H9 (cell line): ENCODE data around the gene SFN. TPM values are rescaled to one million over a fixed set of nuclear protein-coding genes. Genes with fewer than 3 reads are reported as not detected.

Experiments used
- DNase-seq: peaks from one replicate; pipeline ENCODE4 v3.0.0-alpha.2; 2017
- H2AFZ ChIP-seq: one replicate; pipeline ENCODE4 v1.6.1; 2013; ENCODE audit warnings: mild to moderate bottlenecking, low read length, control low read depth, moderate library complexity
- H2AK5ac ChIP-seq: 2 replicates; pipeline ENCODE4 v1.6.1; 2013; ENCODE audit warnings: low read length, control low read depth, mixed read lengths; ENCODE audit not compliant: insufficient read length
- H2BK120ac ChIP-seq: one replicate; pipeline ENCODE4 v1.6.1; 2013; ENCODE audit warnings: low read depth, mild to moderate bottlenecking, low read length, control low read depth, inconsistent platforms; ENCODE audit not compliant: poor library complexity, severe bottlenecking
- H2BK12ac ChIP-seq: 2 replicates; pipeline ENCODE4 v1.6.1; 2013; ENCODE audit warnings: low read length, control low read depth, mixed read lengths, low read depth; ENCODE audit not compliant: insufficient read length
- H2BK15ac ChIP-seq: 2 replicates; pipeline ENCODE4 v1.6.1; 2013; ENCODE audit warnings: low read depth, low read length, control low read depth
- H2BK20ac ChIP-seq: one replicate; pipeline ENCODE4 v1.6.1; 2013; ENCODE audit warnings: low read depth, mild to moderate bottlenecking, low read length, control low read depth, inconsistent platforms; ENCODE audit not compliant: poor library complexity, severe bottlenecking
- H2BK5ac ChIP-seq: 2 replicates; pipeline ENCODE4 v1.6.1; 2013; ENCODE audit warnings: low read length, control low read depth, mixed read lengths; ENCODE audit not compliant: insufficient read length
- H3K14ac ChIP-seq: 2 replicates; pipeline ENCODE4 v1.6.1; 2013; ENCODE audit warnings: low read length, control low read depth; ENCODE audit not compliant: insufficient read depth
- H3K18ac ChIP-seq: 2 replicates; pipeline ENCODE4 v1.6.1; 2013; ENCODE audit warnings: low read depth, mild to moderate bottlenecking, mixed read lengths, low read length, control low read depth; ENCODE audit not compliant: insufficient read length
- H3K23ac ChIP-seq: 2 replicates; pipeline ENCODE4 v1.6.1; 2013; ENCODE audit warnings: low read length, control low read depth, mixed read lengths, low read depth; ENCODE audit not compliant: insufficient read length
- H3K23me2 ChIP-seq: 2 replicates; pipeline ENCODE4 v1.6.1; 2013; ENCODE audit warnings: low read depth, mild to moderate bottlenecking, mixed read lengths, low read length, control low read depth; ENCODE audit not compliant: insufficient read length, poor library complexity, severe bottlenecking
- H3K27ac ChIP-seq: 2 replicates; pipeline ENCODE4 v1.5.1; 2013; ENCODE audit warnings: low read length, control low read depth, mixed read lengths, low read depth; ENCODE audit not compliant: insufficient read length
- H3K27me3 ChIP-seq: 2 replicates; pipeline ENCODE4 v1.6.1; 2013; ENCODE audit warnings: low read length, control low read depth, inconsistent platforms; ENCODE audit not compliant: insufficient read depth
- H3K4ac ChIP-seq: 2 replicates; pipeline ENCODE4 v1.6.1; 2013; ENCODE audit warnings: low read depth, mild to moderate bottlenecking, control low read depth, inconsistent platforms, low read length, moderate library complexity
- H3K4me1 ChIP-seq: 2 replicates; pipeline ENCODE4 v1.6.1; 2013; ENCODE audit warnings: low read length, control low read depth, inconsistent platforms; ENCODE audit not compliant: insufficient read depth
- H3K4me2 ChIP-seq: 2 replicates; pipeline ENCODE4 v1.6.1; 2013; ENCODE audit warnings: low read length, control low read depth, mixed read lengths; ENCODE audit not compliant: insufficient read length, insufficient read depth
- H3K56ac ChIP-seq: 2 replicates; pipeline ENCODE4 v1.6.1; 2013; ENCODE audit warnings: low read depth, mild to moderate bottlenecking, mixed read lengths, low read length, control low read depth; ENCODE audit not compliant: insufficient read length
- H3K79me1 ChIP-seq: 2 replicates; pipeline ENCODE4 v1.6.1; 2013; ENCODE audit warnings: low read depth, mild to moderate bottlenecking, moderate library complexity, low read length, control low read depth, inconsistent platforms; ENCODE audit not compliant: insufficient read depth, poor library complexity, severe bottlenecking
- H3K79me2 ChIP-seq: 2 replicates; pipeline ENCODE4 v1.6.1; 2013; ENCODE audit warnings: low read length, control low read depth, inconsistent platforms; ENCODE audit not compliant: insufficient read depth
- H3K9ac ChIP-seq: 2 replicates; pipeline ENCODE4 v1.6.1; 2013; ENCODE audit warnings: low read length, control low read depth, mixed read lengths; ENCODE audit not compliant: insufficient read length; ENCODE audit errors: extremely low read depth
- H3K9me3 ChIP-seq: one replicate; pipeline ENCODE4 v1.6.1; 2013; ENCODE audit warnings: low read depth, low read length, inconsistent platforms; ENCODE audit not compliant: control insufficient read depth
- H3T11ph ChIP-seq: one replicate; pipeline ENCODE4 v1.6.1; 2013; ENCODE audit warnings: mild to moderate bottlenecking, low read length, control low read depth, inconsistent platforms
- H4K20me1 ChIP-seq: one replicate; pipeline ENCODE4 v1.6.1; 2013; ENCODE audit not compliant: control insufficient read depth, insufficient read length, insufficient read depth
- H4K5ac ChIP-seq: 2 replicates; pipeline ENCODE4 v1.6.1; 2013; ENCODE audit warnings: low read depth, mild to moderate bottlenecking, mixed read lengths, low read length, control low read depth; ENCODE audit not compliant: insufficient read length
- H4K8ac ChIP-seq: replicated peaks from 2 replicates; pipeline ENCODE4 v1.6.1; 2013; ENCODE audit warnings: low read length, control low read depth, mixed read lengths, low read depth; ENCODE audit not compliant: insufficient read length
- H4K91ac ChIP-seq: 2 replicates; pipeline ENCODE4 v1.6.1; 2013; ENCODE audit warnings: low read depth, mild to moderate bottlenecking, moderate library complexity, mixed read lengths, low read length, control low read depth; ENCODE audit not compliant: insufficient read length
- H3K27ac Mint-ChIP-seq, 3 experiments: 2 replicates in 2 of 3; 3 replicates in 1 of 3; pipeline ENCODE4 v1.8.0; 2020 to 2021; ENCODE audit warnings: mixed read lengths in 3 of 3, mild to moderate bottlenecking in 1 of 3, moderate library complexity in 1 of 3
- H3K27me3 Mint-ChIP-seq: 2 replicates; pipeline ENCODE4 v1.8.0; 2021; ENCODE audit warnings: low read depth, mild to moderate bottlenecking, moderate library complexity, mixed read lengths
- H3K36me3 Mint-ChIP-seq, 3 experiments: 2 replicates in 2 of 3; 3 replicates in 1 of 3; pipeline ENCODE4 v1.8.0; 2020 to 2021; ENCODE audit warnings: low read depth in 3 of 3, mixed read lengths in 3 of 3; ENCODE audit not compliant: insufficient read depth in 1 of 3
- H3K4me1 Mint-ChIP-seq, 2 experiments: 2 replicates each; pipeline ENCODE4 v1.8.0; 2020; ENCODE audit warnings: mixed read lengths in 2 of 2
- H3K4me3 Mint-ChIP-seq, 2 experiments: 2 replicates in 1 of 2; 3 replicates in 1 of 2; pipeline ENCODE4 v1.8.0; 2020 to 2021; ENCODE audit warnings: mild to moderate bottlenecking in 2 of 2, mixed read lengths in 2 of 2, moderate library complexity in 1 of 2
- H3K9me3 Mint-ChIP-seq, 2 experiments: 2 replicates in 1 of 2; 3 replicates in 1 of 2; pipeline ENCODE4 v1.8.0; 2020; ENCODE audit warnings: mild to moderate bottlenecking in 2 of 2, mixed read lengths in 2 of 2, moderate library complexity in 1 of 2
- WGBS: extraction: QIAGEN DNeasy Blood & Tissue Kit; methylation state at CpG from one replicate; pipeline ENCODE4 v1.1.7; 2013; ENCODE audit warnings: missing lambda C conversion rate, low lambda C conversion rate, mixed read lengths; ENCODE audit not compliant: insufficient read length; ENCODE audit errors: extremely low coverage; 5-methylcytosine and 5-hydroxymethylcytosine counted together
- total RNA-seq: library from RNA; stranded (reverse); gene quantifications from 2 replicates; pipeline ENCODE4 v1.2.1, GENCODE V29; 2021
- TF ChIP-seq, protein P1 (sequence below): fragments of 200-600 bp; sonication (generic); conservative IDR thresholded peaks from 3 replicates; pipeline ENCODE4 v1.8.0; 2021; ENCODE audit warnings: antibody characterized with exemption, mild to moderate bottlenecking

The SFN gene
- total RNA-seq, 1 experiment from 2014 or later, result 4.3 TPM

DNA sequence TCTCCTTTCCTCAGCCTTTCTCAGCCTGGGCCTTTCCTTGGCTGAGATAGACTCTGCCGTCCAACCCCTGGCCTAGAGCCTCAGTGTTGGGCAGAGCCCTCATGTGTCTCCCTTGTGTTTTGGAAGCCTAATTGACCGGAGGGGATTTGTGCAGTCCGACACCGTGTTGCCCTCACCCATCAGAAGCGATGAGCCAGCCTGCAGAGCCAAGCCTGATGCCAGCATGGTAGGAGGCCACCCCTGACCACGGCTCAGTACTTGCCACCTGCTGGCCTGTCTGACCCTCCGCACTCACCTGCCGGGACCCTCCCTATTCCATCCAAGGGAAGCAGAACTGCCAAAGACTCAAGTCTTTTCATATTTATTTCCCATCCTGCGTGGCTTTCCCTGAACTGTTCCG is 9.3 kb upstream of the SFN start:
- Histone ChIP-seq H3K79me2 (no peaks in the 10 kb centered on the region), H4K20me1 (no peaks in the 10 kb centered on the region), H3K9me3 (no peaks in the 10 kb centered on the region), H2BK120ac (no peak overlapping the region), H3K23me2 (no peaks in the 10 kb centered on the region), H3K4ac (no peak overlapping the region), H3K23ac (no peak overlapping the region), H3K4me1 (no peaks in the 10 kb centered on the region), H3T11ph (no peak overlapping the region), H3K56ac (no peak overlapping the region), H3K79me1 (no peaks in the 10 kb centered on the region), H4K8ac (no peak overlapping the region), H4K5ac (no peak overlapping the region), H3K9ac (no peak overlapping the region), H2BK15ac (no peak overlapping the region), H4K91ac (no peak overlapping the region), H2BK5ac (no peak overlapping the region), H2BK20ac (no peak overlapping the region), H3K27me3 (no peaks in the 10 kb centered on the region), H2AFZ (no peak overlapping the region), H2BK12ac (no peak overlapping the region), H3K14ac (no peak overlapping the region), H3K27ac (no peak overlapping the region), H2AK5ac (no peak overlapping the region), H3K4me2 (no peak overlapping the region), H3K18ac (no peak overlapping the region)
- DNase-seq, result no peak
- H3K27me3 Mint-ChIP-seq, result no peaks in the 10 kb centered on the region
- peaks cover 19 to 57% (median 43%) of the 10 kb centered on the region in 3 experiments; a peak in 6 of 7 replicates for H3K36me3 Mint-ChIP-seq
- H3K4me1 Mint-ChIP-seq, result peaks cover 19 to 22% of the 10 kb centered on the region in 2 experiments
- no peak overlapping the region for H3K4me3 Mint-ChIP-seq
- no CpG with 5 or more reads among the region's 10 CpGs for WGBS
- H3K27ac Mint-ChIP-seq, result no peak overlapping the region; a peak in 1 of 7 replicates
- TF ChIP-seq, protein P1, sequence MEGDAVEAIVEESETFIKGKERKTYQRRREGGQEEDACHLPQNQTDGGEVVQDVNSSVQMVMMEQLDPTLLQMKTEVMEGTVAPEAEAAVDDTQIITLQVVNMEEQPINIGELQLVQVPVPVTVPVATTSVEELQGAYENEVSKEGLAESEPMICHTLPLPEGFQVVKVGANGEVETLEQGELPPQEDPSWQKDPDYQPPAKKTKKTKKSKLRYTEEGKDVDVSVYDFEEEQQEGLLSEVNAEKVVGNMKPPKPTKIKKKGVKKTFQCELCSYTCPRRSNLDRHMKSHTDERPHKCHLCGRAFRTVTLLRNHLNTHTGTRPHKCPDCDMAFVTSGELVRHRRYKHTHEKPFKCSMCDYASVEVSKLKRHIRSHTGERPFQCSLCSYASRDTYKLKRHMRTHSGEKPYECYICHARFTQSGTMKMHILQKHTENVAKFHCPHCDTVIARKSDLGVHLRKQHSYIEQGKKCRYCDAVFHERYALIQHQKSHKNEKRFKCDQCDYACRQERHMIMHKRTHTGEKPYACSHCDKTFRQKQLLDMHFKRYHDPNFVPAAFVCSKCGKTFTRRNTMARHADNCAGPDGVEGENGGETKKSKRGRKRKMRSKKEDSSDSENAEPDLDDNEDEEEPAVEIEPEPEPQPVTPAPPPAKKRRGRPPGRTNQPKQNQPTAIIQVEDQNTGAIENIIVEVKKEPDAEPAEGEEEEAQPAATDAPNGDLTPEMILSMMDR, result no peak
- H3K9me3 Mint-ChIP-seq, result no peaks in the 10 kb centered on the region
